ENCODE measurements around the gene EHMT1. TPM values are rescaled to one million over a fixed set of nuclear protein-coding genes. Genes with fewer than 3 reads are reported as not detected.

Gene EHMT1
- total RNA-seq, 1 donor: 46.3 TPM

- Histone ChIP-seq H3K4me3 (ENCODE audit: insufficient read depth, low read length) (no peak overlapping the region), H3K4me1 (ENCODE audit: insufficient read depth, low read length) (peaks cover 14% of the 10 kb centered on the region), H2AFZ (ENCODE audit: low read length) (no peak overlapping the region), H3K79me2 (ENCODE audit: insufficient read depth, low read length) (peaks cover 11% of the 10 kb centered on the region), H3K4me2 (ENCODE audit: insufficient read depth, low read length) (no peak overlapping the region), H3K27me3 (ENCODE audit: insufficient read depth, low read length) (no peaks in the 10 kb centered on the region), H3K9me3 (ENCODE audit: low read depth, low read length) (no peaks in the 10 kb centered on the region), H4K20me1 (ENCODE audit: insufficient read depth, low read length) (peaks cover 11% of the 10 kb centered on the region), H3K36me3 (ENCODE audit: insufficient read depth, low read length) (peaks cover 28% of the 10 kb centered on the region), H3K27ac (ENCODE audit: low read depth, low read length) (no peak overlapping the region)
- DNase-seq (ENCODE audit: insufficient read length, low spot score, missing footprints): no peak
- TF ChIP-seq CTCF (IDR thresholded peaks at IDR 0.05; ENCODE audit: extremely low read depth, low read depth, low read length): no peak
Observed at GRCh38 chr9:137789295-137789895, 170.6 kb downstream of the EHMT1 start.

GRCh38 chr9:137791947-137792346 is 173.1 kb downstream of the EHMT1 start:
- TF ChIP-seq CTCF (IDR thresholded peaks at IDR 0.05; ENCODE audit: extremely low read depth, low read depth, low read length): no peak
- Histone ChIP-seq H3K9me3 (ENCODE audit: low read depth, low read length) (no peaks in the 10 kb centered on the region), H3K79me2 (ENCODE audit: insufficient read depth, low read length) (peaks cover 4% of the 10 kb centered on the region), H3K4me2 (ENCODE audit: insufficient read depth, low read length) (no peak overlapping the region), H3K27me3 (ENCODE audit: insufficient read depth, low read length) (no peaks in the 10 kb centered on the region), H3K4me1 (ENCODE audit: insufficient read depth, low read length) (peaks cover under 1% of the 10 kb centered on the region), H3K4me3 (ENCODE audit: insufficient read depth, low read length) (no peak overlapping the region), H4K20me1 (ENCODE audit: insufficient read depth, low read length) (peaks cover 4% of the 10 kb centered on the region), H3K27ac (ENCODE audit: low read depth, low read length) (no peak overlapping the region), H2AFZ (ENCODE audit: low read length) (no peak overlapping the region), H3K36me3 (ENCODE audit: insufficient read depth, low read length) (peaks cover 41% of the 10 kb centered on the region)
- no peak for DNase-seq (ENCODE audit: insufficient read length, low spot score, missing footprints)

- peak; percentile 36 for DNase-seq (ENCODE audit: insufficient read length, low spot score, missing footprints)
- no peak overlapping the region for H3K27ac ChIP-seq (ENCODE audit: low read depth, low read length)
- TF ChIP-seq CTCF (IDR thresholded peaks at IDR 0.05; ENCODE audit: extremely low read depth, low read depth, low read length): no peak
- H3K4me1 ChIP-seq (ENCODE audit: insufficient read depth, low read length): no peaks in the 10 kb centered on the region
- H3K4me3 ChIP-seq (ENCODE audit: insufficient read depth, low read length): no peak overlapping the region
- H3K9me3 ChIP-seq (ENCODE audit: low read depth, low read length): no peaks in the 10 kb centered on the region
- no peak overlapping the region for H3K4me2 ChIP-seq (ENCODE audit: insufficient read depth, low read length)
- H2AFZ ChIP-seq (ENCODE audit: low read length): no peak overlapping the region
- no peaks in the 10 kb centered on the region for H4K20me1 ChIP-seq (ENCODE audit: insufficient read depth, low read length)
- H3K36me3 ChIP-seq (ENCODE audit: insufficient read depth, low read length): peaks cover 48% of the 10 kb centered on the region
- no peaks in the 10 kb centered on the region for H3K27me3 ChIP-seq (ENCODE audit: insufficient read depth, low read length)
- H3K79me2 ChIP-seq (ENCODE audit: insufficient read depth, low read length): no peaks in the 10 kb centered on the region
Observed at GRCh38 chr9:137793196-137793841, 174.5 kb downstream of the EHMT1 start.

- Histone ChIP-seq H3K27me3 (ENCODE audit: insufficient read depth, low read length) (no peaks in the 10 kb centered on the region), H3K4me3 (ENCODE audit: insufficient read depth, low read length) (no peak overlapping the region), H2AFZ (ENCODE audit: low read length) (no peak overlapping the region), H3K27ac (ENCODE audit: low read depth, low read length) (no peak overlapping the region), H3K36me3 (ENCODE audit: insufficient read depth, low read length) (peaks cover 55% of the 10 kb centered on the region), H3K4me1 (ENCODE audit: insufficient read depth, low read length) (no peaks in the 10 kb centered on the region), H3K4me2 (ENCODE audit: insufficient read depth, low read length) (no peak overlapping the region), H3K79me2 (ENCODE audit: insufficient read depth, low read length) (no peaks in the 10 kb centered on the region), H3K9me3 (ENCODE audit: low read depth, low read length) (no peaks in the 10 kb centered on the region), H4K20me1 (ENCODE audit: insufficient read depth, low read length) (no peaks in the 10 kb centered on the region)
- no peak for DNase-seq (ENCODE audit: insufficient read length, low spot score, missing footprints)
- TF ChIP-seq CTCF (IDR thresholded peaks at IDR 0.05; ENCODE audit: extremely low read depth, low read depth, low read length): no peak
Observed at GRCh38 chr9:137795156-137795666, 176.4 kb downstream of the EHMT1 start.
